Sigmoid colon (tissue), 7 donors: ENCODE results near the gene TOB1. TPM values are rescaled to one million over a fixed set of nuclear protein-coding genes. Genes with fewer than 3 reads are reported as not detected.

ENCODE experiments used
- DNase-seq: peaks from one replicate; pipeline ENCODE4 v3.0.0-alpha.2; 2019
- H3K27ac ChIP-seq, 4 donors: fragments of 200-600 bp; sonication (generic); one replicate each; pipeline ENCODE4 v1.5.1; 2016 to 2019; ENCODE audit warnings: mild to moderate bottlenecking in 1 of 4
- H3K27me3 ChIP-seq, 3 donors: fragments of 200-600 bp; sonication (generic); one replicate each; pipeline ENCODE4 v1.5.1; 2019; ENCODE audit warnings: mild to moderate bottlenecking in 1 of 3
- H3K36me3 ChIP-seq, 4 donors: fragments of 200-600 bp; sonication (generic); one replicate each; pipeline ENCODE4 v1.5.1; 2016 to 2019
- H3K4me1 ChIP-seq, 4 donors: fragments of 200-600 bp; sonication (generic); one replicate each; pipeline ENCODE4 v1.5.1; 2017 to 2019
- H3K4me3 ChIP-seq, 4 donors: fragments of 200-600 bp; sonication (generic); one replicate each; pipeline ENCODE4 v1.5.1; 2017 to 2019; ENCODE audit warnings: mild to moderate bottlenecking in 2 of 4, moderate library complexity in 1 of 4
- H3K9me3 ChIP-seq, 4 donors: fragments of 200-600 bp in 3 of 4; sonication (generic) in 3 of 4; one replicate each; pipeline versions ENCODE4 v1.5.1 to v1.6.1; 2013 to 2019
- EP300 ChIP-seq, 4 donors: sonication (generic); formaldehyde crosslinking; IDR thresholded peaks; one replicate each; pipeline ENCODE4 v1.6.1; 2017; ENCODE audit warnings: antibody characterized with exemption in 4 of 4
- POLR2A ChIP-seq, 2 donors: fragments of 450-650 bp; IDR thresholded peaks; one replicate each; pipeline ENCODE4 v1.6.1; 2016; ENCODE audit warnings: antibody characterized with exemption in 2 of 2, mild to moderate bottlenecking in 2 of 2, moderate library complexity in 2 of 2
- POLR2AphosphoS5 ChIP-seq, 4 donors: sonication (generic); formaldehyde crosslinking; IDR thresholded peaks; one replicate each; pipeline ENCODE4 v1.6.1; 2017; ENCODE audit warnings: antibody characterized with exemption in 4 of 4
- WGBS, 2 donors: extraction: QIAGEN DNeasy Blood & Tissue Kit; methylation state at CpG; one replicate each; pipeline ENCODE4 v1.1.7; 2013; 5-methylcytosine and 5-hydroxymethylcytosine counted together
- intact Hi-C: fragments of 100-400 bp; cut with DNase I; formaldehyde crosslinking; loops from one replicate; pipeline ENCODE4 v1.15.1; 2023
- polyA plus RNA-seq, 3 donors: library from polyadenylated mRNA; stranded (reverse); fragments of 200-250 nt; gene quantifications; one replicate each; pipeline ENCODE4 v1.2.3, GENCODE V29; 2013
- total RNA-seq, 4 donors: library from RNA; depleted of rRNA; stranded (reverse); fragments of >200 nt; gene quantifications; one replicate each; pipeline ENCODE4 v1.1.0, GENCODE V29; 2016
- TF ChIP-seq, protein P1 (sequence below), 4 experiments: fragments of 450-650 bp in 3 of 4; fragments of 200-600 bp in 1 of 4; IDR thresholded peaks; one replicate each; pipeline ENCODE4 v1.5.1; 2016 to 2019; ENCODE audit warnings: antibody characterized with exemption in 4 of 4, mild to moderate bottlenecking in 3 of 4, moderate library complexity in 2 of 4
- donor health status: healthy with polysubstance abuse.
- donor health status: Bipolar disorder and iron deficiency.
- donor health status: healthy.

The TOB1 gene
- total and polyA plus RNA-seq, 7 donors: 16.2 to 57.1 (median 31.1) TPM

DNA sequence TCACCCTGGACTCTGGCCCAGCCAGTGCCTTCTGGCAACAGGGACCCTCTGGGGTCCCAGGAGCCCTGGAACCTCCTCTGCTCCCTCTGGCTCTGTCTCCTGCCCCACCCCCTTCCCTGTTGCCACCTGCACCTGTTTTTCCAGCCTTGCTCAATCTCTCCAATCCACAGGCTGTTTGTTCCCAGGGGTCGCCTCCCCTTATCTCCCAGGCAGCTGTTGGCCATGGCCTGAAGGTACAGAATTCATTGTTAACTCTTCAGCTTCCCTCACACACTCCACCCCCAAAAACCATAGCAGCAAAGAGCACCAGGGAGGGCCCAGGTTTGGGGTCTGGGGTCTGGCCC lies 39.3 kb upstream of the TOB1 start:
- intact Hi-C loops: no loop called here
- 27 to 64% methylated on average over 1 of the region's 1 CpG for WGBS, 2 donors

DNA sequence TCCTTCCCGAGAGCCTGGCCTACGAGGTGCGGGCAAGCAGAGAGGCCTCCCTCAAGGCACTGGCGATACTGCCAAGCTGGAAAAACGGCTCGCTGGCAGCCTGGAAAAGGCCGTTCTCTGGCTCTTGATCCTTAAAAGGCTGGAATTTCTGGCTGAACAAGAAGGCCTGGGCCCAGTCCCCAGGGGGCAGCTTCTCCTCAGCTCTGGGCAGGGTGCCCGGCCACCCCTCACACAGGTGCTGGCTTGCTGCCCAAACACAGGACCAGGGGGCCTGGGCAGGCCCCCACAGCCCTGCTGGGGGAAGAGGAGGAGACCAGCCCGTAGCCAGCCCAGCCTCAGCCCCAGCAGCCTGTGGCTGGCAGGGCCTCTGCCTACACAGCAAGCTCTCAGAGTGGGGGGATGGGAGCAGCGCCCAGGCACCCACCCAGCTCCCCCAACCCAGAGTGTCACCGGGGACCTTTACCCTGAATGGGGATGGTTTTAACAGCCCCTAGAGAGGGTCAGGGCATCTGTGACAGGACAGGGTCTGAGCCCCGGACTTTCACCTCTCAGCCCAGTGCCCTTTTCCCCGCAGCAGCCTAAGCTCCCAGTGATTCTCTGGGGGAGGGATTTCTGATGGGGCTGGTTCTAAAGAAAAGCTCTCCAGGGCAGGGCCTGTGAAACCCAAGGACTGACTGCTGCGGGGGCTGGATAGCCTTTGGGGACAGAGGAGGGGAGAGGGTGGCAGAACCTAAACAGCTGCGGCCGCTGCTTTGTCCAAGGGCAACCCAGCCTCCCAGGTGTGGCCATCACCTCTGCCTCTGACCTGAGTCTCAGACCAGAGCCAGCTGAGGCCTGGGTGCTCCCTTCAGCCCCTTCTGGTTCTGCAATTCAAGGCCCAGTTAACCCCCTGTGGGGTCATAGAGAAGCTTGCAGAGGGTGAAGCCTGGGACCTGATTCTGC lies 38.6 kb upstream of the TOB1 start:
- WGBS, 2 donors: 21 to 56% methylated on average over 16 of the region's 16 CpGs
- peak; percentile 91 for DNase-seq
- H3K27me3 ChIP-seq: no peaks in the 10 kb centered on the region
- no peak overlapping the region for H3K4me3 ChIP-seq
- H3K9me3 ChIP-seq: no peaks in the 10 kb centered on the region
- intact Hi-C loops: loop anchor here (1.0 to 5.0 kb wide), 2 partner anchors 38 to 40 kb away; no protein-coding TSS in a partner anchor
- no peaks in the 10 kb centered on the region for H3K36me3 ChIP-seq
- peaks cover 4 to 44% (median 41%) of the 10 kb centered on the region in 4 donors for H3K4me1 ChIP-seq
- peak overlapping the region; percentile 81 to 98 (median 95) for H3K27ac ChIP-seq
- TF ChIP-seq POLR2AphosphoS5 (IDR thresholded peaks at IDR 0.05) (peak in 3 of 4 donors; percentile 37 to 49 (median 45)), EP300 (IDR thresholded peaks at IDR 0.05) (no peak)

More for the DNA sequence above, 39.3 kb upstream of the TOB1 start:
- peaks cover 4 to 44% (median 41%) of the 10 kb centered on the region in 4 donors for H3K4me1 ChIP-seq
- no peaks in the 10 kb centered on the region for H3K9me3 ChIP-seq
- no peaks in the 10 kb centered on the region for H3K36me3 ChIP-seq
- DNase-seq: no peak
- no peak for TF ChIP-seq EP300 (IDR thresholded peaks at IDR 0.05)
- TF ChIP-seq POLR2AphosphoS5 (IDR thresholded peaks at IDR 0.05): no peak
- TF ChIP-seq POLR2A (IDR thresholded peaks at IDR 0.05): no peak
- TF ChIP-seq, protein P1, sequence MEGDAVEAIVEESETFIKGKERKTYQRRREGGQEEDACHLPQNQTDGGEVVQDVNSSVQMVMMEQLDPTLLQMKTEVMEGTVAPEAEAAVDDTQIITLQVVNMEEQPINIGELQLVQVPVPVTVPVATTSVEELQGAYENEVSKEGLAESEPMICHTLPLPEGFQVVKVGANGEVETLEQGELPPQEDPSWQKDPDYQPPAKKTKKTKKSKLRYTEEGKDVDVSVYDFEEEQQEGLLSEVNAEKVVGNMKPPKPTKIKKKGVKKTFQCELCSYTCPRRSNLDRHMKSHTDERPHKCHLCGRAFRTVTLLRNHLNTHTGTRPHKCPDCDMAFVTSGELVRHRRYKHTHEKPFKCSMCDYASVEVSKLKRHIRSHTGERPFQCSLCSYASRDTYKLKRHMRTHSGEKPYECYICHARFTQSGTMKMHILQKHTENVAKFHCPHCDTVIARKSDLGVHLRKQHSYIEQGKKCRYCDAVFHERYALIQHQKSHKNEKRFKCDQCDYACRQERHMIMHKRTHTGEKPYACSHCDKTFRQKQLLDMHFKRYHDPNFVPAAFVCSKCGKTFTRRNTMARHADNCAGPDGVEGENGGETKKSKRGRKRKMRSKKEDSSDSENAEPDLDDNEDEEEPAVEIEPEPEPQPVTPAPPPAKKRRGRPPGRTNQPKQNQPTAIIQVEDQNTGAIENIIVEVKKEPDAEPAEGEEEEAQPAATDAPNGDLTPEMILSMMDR (IDR thresholded peaks at IDR 0.05): no peak
- no peak overlapping the region for H3K4me3 ChIP-seq
- H3K27ac ChIP-seq: peak overlapping the region; percentile 81 to 98 (median 95)
- no peaks in the 10 kb centered on the region for H3K27me3 ChIP-seq

DNA sequence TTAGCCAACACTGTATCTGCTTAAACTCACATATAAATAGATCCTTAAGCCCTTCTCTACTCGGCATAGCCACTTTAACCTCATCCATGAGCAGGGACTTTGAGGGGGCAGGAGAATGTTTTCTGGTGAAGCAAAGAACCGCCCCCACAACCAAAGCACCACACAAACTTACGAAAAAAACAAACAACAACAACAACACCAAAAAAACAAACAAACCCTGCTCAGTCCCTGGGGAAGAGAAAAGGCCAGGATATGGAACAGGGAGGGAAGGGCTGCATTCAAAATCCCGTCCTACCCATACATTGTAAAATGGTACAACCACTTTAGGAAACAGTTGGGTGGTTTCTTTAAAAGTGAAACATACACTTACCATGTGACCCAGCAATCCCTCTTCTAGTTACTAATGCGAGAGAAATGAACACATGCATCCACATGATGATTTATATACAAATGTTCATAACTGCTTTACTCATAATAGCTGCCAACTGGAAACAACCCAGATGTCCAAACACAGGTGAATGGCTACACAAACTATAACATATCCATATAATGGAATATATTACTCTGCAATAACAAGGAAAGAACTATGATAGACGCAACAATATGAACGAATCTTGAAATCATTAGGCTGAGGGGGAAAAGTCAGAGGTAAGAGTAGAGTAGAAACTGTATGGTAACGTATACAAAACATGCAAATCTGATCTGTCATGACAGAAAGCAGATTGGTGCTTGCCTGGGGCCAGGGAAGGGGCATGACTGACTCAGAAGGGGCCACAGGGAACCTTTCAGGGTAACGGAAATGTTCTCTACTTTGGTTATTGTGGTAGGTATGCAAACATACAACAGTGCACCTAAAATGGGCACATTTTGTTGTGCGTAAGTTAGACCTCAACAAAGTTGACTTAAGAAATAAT lies 37.7 kb upstream of the TOB1 start:
- H3K4me3 ChIP-seq: no peak overlapping the region
- DNase-seq: no peak
- no peaks in the 10 kb centered on the region for H3K36me3 ChIP-seq
- TF ChIP-seq POLR2AphosphoS5 (IDR thresholded peaks at IDR 0.05) (peak in 3 of 4 donors; percentile 5 to 66 (median 7)), EP300 (IDR thresholded peaks at IDR 0.05) (peak in 2 of 4 donors; percentile 25 to 66), POLR2A (IDR thresholded peaks at IDR 0.05) (no peak)
- TF ChIP-seq, protein P1 (IDR thresholded peaks at IDR 0.05): peak in 1 of 4 experiments; percentile 7
- H3K27ac ChIP-seq: peak overlapping the region; percentile 81 to 98 (median 95)
- WGBS, 2 donors: 43 to 63% methylated on average over 10 of the region's 10 CpGs
- H3K4me1 ChIP-seq: peaks cover 4 to 44% (median 41%) of the 10 kb centered on the region in 4 donors
- no peaks in the 10 kb centered on the region for H3K9me3 ChIP-seq
- intact Hi-C loops: loop anchor here (1.0 to 5.0 kb wide), 2 partner anchors 38 to 40 kb away; no protein-coding TSS in a partner anchor
- H3K27me3 ChIP-seq: no peaks in the 10 kb centered on the region

DNA sequence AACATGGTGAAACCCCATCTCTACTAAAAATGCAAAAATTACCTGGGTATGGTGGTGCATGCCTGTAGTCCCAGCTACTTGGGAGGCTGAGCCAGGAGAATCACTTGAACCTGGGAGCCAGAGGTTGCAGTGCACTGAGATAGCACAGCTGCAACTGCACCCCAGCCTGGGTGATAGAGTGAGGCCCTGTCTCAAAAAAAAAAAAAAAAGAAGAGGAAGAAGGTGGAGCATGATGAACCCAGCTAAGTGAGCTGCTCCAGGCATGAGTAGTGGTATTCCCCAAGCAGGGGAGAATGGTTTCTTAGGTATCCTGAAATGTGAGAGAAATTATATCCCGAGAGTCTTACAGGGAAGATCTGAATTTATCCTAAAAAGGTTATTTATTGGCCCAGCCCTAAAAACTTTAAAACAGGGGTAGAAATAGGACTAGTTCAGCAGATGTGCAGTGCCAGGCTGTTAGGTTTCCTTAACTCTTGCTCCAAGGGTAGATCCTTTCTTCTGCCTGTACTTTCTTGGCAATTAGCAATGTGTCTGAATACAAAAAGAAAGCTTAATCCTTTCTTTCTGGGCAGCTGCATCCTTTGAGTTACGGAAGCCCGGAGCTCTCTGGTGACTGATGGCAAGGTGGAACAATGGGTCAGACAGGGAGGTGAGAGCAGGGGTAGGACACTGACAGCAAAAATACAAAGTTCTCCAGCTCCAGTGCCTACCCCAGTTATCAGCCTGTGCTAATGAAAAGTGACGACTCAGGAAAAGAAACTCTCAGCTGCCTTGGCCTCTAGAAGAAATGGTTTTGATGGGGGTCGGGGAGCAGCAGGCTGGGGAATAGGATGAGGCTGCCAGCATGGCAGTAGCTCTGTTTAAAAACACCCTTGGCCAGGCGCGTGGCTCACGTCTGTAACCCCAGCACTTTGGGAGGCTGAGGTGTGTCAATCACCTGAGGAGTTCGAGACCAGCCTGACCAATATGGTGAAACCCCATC lies 36.5 kb upstream of the TOB1 start:
- Histone ChIP-seq H3K4me1 (peaks cover 4 to 44% (median 41%) of the 10 kb centered on the region in 4 donors), H3K4me3 (no peak overlapping the region), H3K9me3 (no peaks in the 10 kb centered on the region), H3K27me3 (no peaks in the 10 kb centered on the region), H3K36me3 (no peaks in the 10 kb centered on the region), H3K27ac (peak overlapping the region; percentile 81 to 98 (median 95))
- WGBS, 2 donors: 91 to 93% methylated on average over 9 of the region's 9 CpGs
- DNase-seq: no peak
- TF ChIP-seq EP300 (IDR thresholded peaks at IDR 0.05) (no peak), POLR2A (IDR thresholded peaks at IDR 0.05) (no peak), POLR2AphosphoS5 (IDR thresholded peaks at IDR 0.05) (no peak)
- TF ChIP-seq, protein P1 (IDR thresholded peaks at IDR 0.05): no peak
- intact Hi-C loops: loop anchor here (5.0 kb wide), 1 partner anchor 40 kb away; no protein-coding TSS in a partner anchor
